Measurements from ENCODE around the gene PHF23.

The PHF23 gene

DNA sequence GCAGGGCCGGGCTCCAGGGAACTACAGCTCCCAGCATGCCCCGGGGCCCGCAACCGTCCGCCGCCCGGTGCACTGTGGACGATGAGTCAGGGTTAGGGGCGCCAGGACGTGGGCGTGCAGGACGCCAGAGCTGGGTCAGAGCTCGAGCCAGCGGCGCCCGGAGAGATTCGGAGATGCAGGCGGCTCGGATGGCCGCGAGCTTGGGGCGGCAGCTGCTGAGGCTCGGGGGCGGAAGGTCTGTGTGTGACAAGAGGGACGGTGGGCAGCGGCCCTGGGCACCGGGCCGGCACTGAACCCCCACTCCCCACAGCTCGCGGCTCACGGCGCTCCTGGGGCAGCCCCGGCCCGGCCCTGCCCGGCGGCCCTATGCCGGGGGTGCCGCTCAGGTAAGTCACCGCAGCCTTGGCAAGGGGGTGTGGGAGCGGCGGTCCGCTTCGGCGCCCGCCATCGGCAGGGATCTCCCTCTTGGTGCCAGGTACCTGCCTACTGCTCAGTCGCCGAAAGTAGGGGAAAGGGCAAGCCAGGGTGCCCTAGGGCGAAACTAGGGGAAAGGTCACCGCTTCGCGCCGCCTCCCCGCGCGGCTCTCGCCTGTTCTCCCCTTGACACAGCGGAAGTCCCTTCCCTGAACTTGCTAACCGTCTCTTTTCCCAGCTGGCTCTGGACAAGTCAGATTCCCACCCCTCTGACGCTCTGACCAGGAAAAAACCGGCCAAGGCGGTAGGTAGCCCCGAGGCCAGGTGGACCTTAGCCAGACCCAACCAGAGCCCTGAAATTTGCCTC is 19.3 kb downstream of the PHF23 start, which contains the start of the genes ACADVL and DLG4:
Gene ACADVL, plus strand, starts transcription at position 127 of the 781 bp plus-strand sequence. Its CDS starts 47 bp downstream, at position 174.
Gene DLG4, minus strand, starts transcription at position 25 of the 781 bp plus-strand sequence.
- DNase-seq (ENCODE audit: low spot score), result peak; percentile 91

DNA sequence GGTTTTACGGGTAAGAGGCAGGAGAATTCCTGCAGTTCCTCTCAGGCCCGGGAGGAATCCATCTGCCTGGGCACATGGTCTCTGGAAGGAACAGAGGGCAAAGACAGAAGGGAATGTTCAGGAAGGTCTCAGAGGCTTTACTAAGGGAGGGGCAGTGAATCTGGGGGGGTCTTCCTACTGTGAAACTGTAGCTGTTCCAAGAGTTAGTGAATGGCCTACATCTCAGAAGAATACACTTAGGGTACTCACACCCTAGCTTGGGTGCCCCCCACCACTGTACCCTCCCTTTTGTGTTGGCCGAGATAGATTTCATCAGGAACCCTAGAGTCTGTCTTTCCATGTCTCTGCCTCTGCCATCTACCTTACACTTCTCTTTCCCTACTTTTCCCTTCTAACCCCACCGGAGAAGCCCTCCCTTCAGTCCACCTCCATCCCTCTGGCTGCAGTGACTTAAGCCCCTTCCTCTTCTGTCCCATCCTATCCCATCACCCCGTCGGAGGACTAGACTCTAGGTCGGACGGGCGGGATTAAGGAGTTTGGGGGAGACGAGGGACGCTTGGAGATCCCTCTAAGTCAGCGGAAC is 19.9 kb downstream of the PHF23 start:
- DNase-seq (ENCODE audit: low spot score), result no peak

- DNase-seq (ENCODE audit: low spot score), result no peak
These were observed 20.5 kb downstream of the PHF23 start for GRCh38 chr17:7218758-7219157.

DNA sequence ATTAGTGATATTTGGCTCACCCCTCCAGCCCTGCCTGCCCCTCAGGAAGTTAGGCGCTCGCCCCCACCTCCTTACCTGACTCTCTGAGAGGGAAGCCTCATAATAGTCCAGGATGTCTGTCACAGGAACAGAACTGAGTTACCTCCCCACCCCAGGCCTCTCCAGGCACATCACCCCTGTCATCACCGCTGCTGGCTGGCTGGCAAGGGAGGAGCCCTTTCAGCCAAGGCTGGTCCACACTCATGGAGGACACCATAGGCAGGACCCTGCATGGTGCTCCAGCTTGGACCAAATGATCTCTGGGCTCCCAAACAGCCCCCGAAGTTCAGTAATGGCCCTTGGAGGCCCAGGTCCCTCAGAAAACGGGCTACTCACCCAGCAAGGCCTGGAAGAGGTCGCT is 21.1 kb downstream of the PHF23 start:
- DNase-seq (ENCODE audit: low spot score), result no peak

DNA sequence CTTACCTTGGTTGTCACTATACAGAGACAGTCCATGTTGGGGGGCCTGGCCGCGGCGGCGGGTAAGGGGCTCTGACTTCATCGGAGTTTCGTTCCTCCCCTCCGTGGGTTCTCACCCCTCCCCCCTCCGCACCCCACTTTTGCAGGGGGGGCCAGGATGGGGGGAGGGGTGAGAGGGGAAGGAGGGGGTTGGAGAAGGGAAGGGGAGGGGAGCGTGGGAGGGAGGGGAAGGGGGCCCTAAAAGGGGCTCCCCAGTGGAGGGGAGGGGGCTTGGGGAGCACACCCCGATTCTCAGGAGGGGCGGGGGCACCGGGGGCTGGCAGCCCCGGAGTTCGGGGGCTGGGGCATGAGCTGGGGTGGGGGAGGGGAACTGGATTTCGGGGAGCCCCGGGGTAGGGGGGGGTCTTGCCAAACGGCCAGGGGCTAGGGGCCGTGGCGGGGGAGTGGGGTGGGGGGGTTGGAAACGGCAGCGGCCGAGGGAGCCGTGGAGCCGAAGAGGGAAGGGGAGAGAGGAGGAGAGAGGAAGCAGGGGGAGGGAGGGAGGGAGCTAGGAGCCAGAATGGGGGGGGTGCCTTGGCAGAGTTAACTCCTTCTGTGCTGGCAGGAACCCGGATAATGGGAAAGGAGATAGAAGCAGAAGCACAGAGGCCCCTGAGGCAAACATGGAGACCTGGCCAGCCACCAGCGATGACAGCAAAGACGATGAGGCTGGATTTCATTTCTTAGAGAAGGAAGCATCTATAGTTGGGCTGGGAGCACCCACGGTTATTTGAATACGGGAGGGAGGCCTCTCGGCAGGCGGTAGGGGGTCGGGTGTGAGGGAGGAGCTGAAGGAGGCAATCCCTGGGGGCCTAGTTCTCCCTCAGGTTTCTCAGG is 21.9 kb downstream of the PHF23 start:
- peak; percentile 38 for DNase-seq (ENCODE audit: low spot score)

DNA sequence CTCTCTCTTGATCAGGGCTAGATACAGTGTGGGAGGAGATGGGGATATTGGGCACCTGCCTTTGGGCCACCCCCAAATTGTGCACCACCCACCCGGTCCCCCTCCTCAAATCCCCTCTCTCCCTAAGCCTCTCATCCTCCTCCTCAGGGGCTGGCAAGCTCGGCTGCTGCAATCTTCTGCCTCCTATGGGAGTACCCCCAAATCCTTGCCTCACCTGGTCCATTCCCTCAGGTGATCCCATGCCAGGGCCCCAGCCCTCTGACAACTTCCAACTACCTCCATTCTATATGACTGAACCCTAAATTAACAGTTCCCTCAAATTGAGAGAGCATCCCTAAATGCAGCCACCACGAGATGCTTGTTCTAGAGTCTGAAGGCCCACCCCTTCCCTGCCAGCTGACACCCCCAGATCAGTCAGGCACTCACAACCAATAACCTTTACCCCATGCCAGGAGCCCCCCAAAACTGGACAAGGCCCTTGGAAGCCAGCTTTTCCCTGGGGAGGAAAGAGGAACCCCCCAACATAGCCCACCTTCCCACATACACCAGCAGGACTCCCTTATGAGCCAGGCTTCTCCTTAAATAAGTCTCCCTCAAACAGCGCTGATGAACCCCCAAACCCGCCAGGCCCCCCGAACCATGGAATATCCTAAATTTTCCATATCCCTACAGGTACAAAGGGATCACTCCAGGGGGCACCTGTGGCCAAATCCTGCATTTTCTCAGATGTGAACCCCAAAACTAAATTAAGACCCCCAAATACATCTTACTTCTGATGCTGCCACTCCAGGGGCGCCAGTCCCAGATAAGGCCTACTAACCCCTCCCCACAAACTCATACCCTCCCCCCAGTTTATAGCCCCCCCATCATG is 22.8 kb downstream of the PHF23 start:
- no peak for DNase-seq (ENCODE audit: low spot score)

DNA sequence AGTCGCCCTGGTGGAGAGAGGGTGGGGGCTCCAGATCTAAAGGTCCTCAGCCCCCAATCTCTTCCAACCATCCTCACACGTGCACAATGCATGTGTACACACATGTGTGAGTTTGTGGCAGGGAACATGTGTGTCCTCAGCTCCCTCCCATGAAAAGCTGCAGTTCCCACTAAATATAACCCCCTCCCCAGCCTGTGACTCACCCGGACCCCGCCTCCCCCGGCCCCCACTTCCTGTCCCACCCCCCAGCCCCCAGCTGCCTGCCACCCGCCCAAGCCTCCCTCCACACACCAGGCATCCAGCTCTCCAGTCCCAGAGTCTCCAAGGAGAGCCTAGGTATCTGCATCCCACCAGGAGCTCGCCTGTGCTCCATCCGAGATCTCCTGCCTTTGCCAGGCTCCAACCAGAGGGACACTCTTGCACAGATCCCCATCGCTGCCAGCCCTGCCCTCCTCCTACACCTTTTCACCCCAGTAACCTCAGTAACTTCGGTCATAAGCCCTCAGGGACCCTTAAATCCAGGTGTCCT is 23.5 kb downstream of the PHF23 start:
- DNase-seq (ENCODE audit: low spot score), result no peak

- DNase-seq (ENCODE audit: low spot score), result no peak
These were observed 24.1 kb downstream of the PHF23 start for GRCh38 chr17:7215136-7215638.

GRCh38 chr17:7214300-7215135 is 24.7 kb downstream of the PHF23 start:
- peak; percentile 94 for DNase-seq (ENCODE audit: low spot score)

DNA sequence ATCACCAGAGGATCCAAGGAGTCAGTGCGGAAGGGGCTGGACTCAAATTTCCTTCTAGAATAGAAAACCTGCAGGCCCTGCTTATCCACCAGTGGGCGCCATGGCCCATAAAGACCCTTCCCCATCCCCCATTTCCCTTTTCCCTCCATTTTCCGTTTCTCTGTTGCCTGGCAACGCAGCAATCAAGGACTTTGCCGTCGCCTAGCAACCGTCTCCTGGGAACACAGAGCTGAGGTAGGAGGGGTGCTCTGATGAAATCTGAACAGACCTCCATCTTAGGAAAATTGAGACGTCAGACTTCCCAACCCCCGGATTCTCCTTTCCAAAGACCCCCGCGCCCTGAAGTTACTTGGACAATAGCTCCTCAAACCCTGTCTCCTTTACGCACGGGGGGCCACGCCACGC is 25.4 kb downstream of the PHF23 start:
- DNase-seq (ENCODE audit: low spot score), result peak; percentile 74

DNA sequence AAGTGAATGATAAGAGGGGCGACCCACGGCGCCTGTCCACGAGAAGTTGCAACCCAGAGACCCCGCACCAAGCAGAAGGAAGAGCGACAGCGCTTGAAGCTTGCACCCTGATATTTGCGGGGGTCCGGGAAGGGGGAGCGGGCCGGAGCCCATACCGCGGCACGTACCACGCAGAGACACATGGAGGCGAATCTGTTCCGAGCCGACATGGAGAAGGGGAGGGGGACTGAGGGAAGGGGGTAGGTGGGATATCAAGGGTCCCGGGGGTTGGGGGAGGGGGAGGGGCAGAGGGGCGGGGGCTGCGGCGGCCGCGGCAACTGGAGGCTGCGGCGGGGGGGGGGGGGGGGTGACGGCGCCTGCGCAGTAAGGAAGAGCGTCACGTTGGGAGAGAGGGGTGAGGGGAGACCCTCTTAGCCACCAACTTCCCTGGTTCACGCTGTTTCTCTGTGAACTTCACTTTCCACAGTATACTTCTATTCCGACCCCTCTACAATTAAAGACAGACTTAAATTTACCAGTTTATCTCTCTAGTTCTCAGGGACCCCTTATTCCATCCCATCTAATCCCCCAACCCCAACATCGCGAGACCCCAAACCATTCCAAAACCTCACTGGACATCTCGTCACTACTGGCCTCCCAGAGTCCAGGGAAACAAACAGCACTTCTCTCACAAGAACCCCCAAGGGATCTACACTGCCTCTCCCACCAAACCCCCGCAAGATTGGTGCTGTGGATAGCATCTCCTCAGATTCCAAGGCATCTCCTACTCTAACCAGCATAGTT is 27.6 kb downstream of the PHF23 start:
- no peak for DNase-seq (ENCODE audit: low spot score)

DNA sequence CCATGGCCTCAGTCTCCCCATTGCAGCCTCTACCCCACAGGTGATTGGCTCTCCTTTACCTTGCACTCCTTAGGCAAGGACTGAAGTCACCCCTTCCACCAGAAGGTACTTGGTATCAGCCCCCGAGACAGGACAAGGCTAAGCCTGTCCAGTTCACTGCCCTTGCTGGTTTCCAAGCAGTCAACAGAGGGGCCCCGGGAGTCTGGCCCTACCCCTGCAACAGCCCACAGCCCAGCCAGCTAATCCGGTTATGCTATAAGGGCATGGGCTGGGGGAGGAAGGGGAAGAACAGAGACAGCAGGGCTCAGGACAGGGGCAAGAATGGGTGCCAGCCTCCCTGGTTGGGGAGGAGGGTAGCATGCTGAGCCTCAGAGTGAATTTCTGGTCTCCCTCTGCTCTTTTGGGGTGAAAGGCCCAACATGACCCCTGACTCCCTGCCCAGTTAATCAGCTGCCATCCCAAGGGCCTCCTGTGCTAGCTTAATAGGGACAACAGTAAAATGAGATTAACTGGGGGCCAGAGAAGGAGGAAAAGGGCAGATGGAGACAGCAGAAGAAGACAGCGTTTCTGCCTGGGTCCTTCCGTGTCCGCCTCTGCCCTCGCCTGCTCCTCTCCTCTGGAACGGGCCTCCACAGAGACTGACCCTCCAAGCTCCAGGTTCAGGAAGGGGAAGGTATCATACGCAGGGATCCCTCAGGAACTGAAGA is 30.4 kb downstream of the PHF23 start:
- no peak for DNase-seq (ENCODE audit: low spot score)

GRCh38 chr17:7208027-7208571 is 31.2 kb downstream of the PHF23 start:
- DNase-seq (ENCODE audit: low spot score), result no peak

GRCh38 chr17:7207120-7208001 is 31.9 kb downstream of the PHF23 start:
- DNase-seq (ENCODE audit: low spot score), result no peak

DNA sequence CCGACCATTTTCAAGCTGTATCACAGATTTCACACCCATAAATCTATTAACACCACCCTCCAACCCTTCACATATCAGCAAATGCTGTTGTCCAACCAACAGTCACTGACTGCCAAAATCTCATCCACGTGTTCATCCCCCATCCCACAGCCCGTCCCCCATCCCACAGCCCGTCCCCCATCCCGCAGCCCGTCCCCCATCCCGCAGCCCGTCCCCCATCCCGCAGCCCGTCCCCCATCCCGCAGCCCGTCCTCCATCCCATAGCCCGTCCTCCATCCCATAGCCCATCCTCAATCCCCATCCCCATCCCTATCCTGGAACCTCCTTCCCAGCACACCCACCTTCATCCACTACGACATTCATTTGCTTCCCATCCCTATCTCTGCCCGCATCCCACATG is 33.7 kb downstream of the PHF23 start:
- no peak for DNase-seq (ENCODE audit: low spot score)

DNA sequence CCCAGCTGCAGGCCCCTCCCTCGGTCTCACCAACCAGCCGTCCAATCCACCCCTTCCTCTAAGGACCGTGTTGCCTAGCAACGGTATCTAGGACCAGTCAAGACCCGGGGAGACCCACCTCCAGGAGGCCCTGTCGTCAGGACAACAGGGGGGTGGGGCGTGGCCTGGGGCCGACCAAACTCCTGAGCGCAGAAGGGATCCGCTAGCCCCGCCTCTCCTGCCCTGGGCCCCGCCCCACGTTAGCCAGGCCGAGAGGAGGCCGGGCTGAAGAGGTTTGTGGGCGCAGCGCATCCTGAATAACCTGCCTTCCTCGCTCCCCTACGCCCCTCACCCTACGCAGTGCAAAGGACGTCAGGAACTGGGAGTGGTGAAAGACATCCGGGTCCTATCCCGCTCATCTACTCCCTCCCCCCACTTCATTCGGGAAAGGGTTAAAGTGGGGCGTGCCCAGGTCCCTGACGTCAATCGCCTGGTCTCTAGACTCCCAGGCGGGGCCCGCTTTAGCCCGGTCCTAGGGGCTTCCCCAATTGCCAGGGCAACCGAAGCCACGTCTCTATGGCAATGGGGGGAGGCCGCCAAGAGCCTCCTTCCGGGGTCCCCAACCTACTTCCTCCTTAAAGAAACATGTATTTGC is 34.3 kb downstream of the PHF23 start:
- peak; percentile 31 for DNase-seq (ENCODE audit: low spot score)

GRCh38 chr17:7204336-7204735 is 34.9 kb downstream of the PHF23 start:
- DNase-seq (ENCODE audit: low spot score), result no peak
